ENCODE measurements around the gene DYNLL1.

DYNLL1 gene

DNA sequence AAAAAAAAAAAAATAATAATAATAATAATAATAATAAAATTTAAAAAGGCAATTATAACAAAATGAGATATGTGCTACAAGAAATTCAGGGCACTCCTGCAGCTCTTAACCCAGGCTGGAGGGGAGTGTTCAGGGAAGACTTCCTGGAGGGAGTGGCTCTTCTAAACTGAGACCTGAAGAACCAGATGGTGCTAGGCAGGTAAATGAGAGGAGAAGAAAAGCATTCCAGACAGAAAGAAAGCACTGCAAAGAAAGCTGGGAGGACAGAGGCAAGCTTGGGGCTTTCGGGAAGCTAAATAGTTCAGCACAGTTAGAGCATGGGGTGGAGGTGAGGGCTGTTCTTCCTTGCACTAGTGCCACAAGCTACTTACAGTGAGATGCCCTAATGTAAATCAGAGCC is 16.5 kb upstream of the DYNLL1 start:
- Histone ChIP-seq H3K36me3 (ENCODE audit: control insufficient read depth, low read length) (no peaks in the 10 kb centered on the region; the same call in 1 of the 2 replicates), H3K4me3 (ENCODE audit: low read length) (no peak overlapping the region), H3K4me1 (ENCODE audit: control insufficient read depth, low read length) (peaks cover 26% of the 10 kb centered on the region), H3K9me2 (replicated peaks; ENCODE audit: control insufficient read depth, low read length) (no peaks in the 10 kb centered on the region), H3K9me3 (ENCODE audit: control insufficient read depth, insufficient read depth, low read length) (no peaks in the 10 kb centered on the region), H3K4me2 (ENCODE audit: low read length) (no peak overlapping the region), H3K27ac (ENCODE audit: low read depth, low read length) (no peak overlapping the region), H3F3A (ENCODE audit: control insufficient read depth, insufficient read depth) (peaks cover 3% of the 10 kb centered on the region), H4K20me1 (ENCODE audit: control insufficient read depth, insufficient read depth, low read depth, low read length) (no peaks in the 10 kb centered on the region), H3K79me2 (ENCODE audit: control insufficient read depth, low read length) (peaks cover 12% of the 10 kb centered on the region), H3K27me3 (ENCODE audit: control insufficient read depth, low read length) (no peaks in the 10 kb centered on the region)
- no peak for TF ChIP-seq EZH2phosphoT487 (IDR thresholded peaks at IDR 0.05; ENCODE audit: borderline replicate concordance, low read length)
- TF ChIP-seq, protein P1, sequence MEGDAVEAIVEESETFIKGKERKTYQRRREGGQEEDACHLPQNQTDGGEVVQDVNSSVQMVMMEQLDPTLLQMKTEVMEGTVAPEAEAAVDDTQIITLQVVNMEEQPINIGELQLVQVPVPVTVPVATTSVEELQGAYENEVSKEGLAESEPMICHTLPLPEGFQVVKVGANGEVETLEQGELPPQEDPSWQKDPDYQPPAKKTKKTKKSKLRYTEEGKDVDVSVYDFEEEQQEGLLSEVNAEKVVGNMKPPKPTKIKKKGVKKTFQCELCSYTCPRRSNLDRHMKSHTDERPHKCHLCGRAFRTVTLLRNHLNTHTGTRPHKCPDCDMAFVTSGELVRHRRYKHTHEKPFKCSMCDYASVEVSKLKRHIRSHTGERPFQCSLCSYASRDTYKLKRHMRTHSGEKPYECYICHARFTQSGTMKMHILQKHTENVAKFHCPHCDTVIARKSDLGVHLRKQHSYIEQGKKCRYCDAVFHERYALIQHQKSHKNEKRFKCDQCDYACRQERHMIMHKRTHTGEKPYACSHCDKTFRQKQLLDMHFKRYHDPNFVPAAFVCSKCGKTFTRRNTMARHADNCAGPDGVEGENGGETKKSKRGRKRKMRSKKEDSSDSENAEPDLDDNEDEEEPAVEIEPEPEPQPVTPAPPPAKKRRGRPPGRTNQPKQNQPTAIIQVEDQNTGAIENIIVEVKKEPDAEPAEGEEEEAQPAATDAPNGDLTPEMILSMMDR (IDR thresholded peaks at IDR 0.05; ENCODE audit: low read depth, low read length, poor library complexity, severe bottlenecking) = no peak

DNA sequence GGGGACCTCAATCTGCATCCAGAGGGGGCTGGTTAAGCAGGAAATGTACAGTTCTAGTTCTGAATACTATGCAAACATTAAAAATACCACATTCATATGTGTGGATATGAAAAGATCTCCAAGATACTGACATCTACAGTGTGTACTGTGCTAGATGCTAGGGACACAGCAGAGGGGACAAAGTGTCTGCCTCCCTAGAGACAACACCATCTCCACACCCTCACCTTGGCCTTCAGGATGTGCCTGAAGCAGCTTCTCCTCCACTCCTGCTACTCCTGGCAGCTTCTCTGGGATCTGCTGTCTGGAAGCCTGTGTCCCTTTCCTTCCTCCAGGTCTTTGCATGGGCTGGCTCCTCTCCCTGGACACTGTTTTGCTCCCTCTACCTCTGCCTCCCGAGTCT is 15.7 kb upstream of the DYNLL1 start:
- peaks cover 6% of the 10 kb centered on the region for H3K79me2 ChIP-seq (ENCODE audit: control insufficient read depth, low read length)
- H3K36me3 ChIP-seq (ENCODE audit: control insufficient read depth, low read length) = no peaks in the 10 kb centered on the region; the same call in 1 of the 2 replicates
- H3K4me3 ChIP-seq (ENCODE audit: low read length) = no peak overlapping the region
- TF ChIP-seq, protein P1 (IDR thresholded peaks at IDR 0.05; ENCODE audit: low read depth, low read length, poor library complexity, severe bottlenecking) = no peak
- no peak for TF ChIP-seq EZH2phosphoT487 (IDR thresholded peaks at IDR 0.05; ENCODE audit: borderline replicate concordance, low read length)
- H3K9me3 ChIP-seq (ENCODE audit: control insufficient read depth, insufficient read depth, low read length) = no peaks in the 10 kb centered on the region
- H3K27ac ChIP-seq (ENCODE audit: low read depth, low read length) = no peak overlapping the region
- no peaks in the 10 kb centered on the region for H3K27me3 ChIP-seq (ENCODE audit: control insufficient read depth, low read length)
- peaks cover 3% of the 10 kb centered on the region for H3F3A ChIP-seq (ENCODE audit: control insufficient read depth, insufficient read depth)
- H3K4me2 ChIP-seq (ENCODE audit: low read length) = no peak overlapping the region
- H4K20me1 ChIP-seq (ENCODE audit: control insufficient read depth, insufficient read depth, low read depth, low read length) = no peaks in the 10 kb centered on the region
- H3K4me1 ChIP-seq (ENCODE audit: control insufficient read depth, low read length) = peaks cover 18% of the 10 kb centered on the region
- H3K9me2 ChIP-seq (replicated peaks; ENCODE audit: control insufficient read depth, low read length) = no peaks in the 10 kb centered on the region

DNA sequence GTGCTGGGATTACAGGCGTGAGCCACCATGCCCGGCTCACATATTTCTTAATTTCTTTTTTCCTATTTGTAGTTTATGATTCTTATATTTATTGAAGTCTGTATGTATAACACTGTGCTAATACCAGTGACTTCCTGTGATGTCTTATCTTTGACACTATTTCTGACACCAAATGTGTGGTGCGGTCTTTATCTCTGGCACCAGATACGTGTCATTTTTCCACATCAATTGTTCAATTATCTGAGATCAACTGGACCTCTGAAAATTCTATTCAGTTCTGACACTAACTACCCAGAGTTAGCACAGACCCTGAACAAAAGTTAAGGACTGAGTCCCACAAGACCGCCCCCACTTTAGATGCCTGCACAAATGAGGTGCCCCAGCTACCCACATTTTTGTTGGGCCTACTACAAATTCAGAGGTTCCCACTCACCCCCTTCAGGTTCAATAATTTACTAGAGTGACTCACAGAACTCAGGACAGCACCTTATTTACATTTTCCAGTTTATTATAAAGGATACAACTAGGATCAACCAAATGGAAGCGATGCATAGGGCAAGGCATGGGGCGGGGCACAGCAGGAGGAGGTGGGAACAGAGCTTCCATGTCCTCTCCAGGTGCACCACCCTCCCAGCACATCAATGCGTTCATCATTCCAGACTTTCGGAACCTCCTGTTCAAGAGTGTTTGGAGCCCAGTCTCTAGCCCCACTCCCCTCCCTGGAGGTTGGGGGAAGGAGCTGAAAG is 14.7 kb upstream of the DYNLL1 start:
- no peaks in the 10 kb centered on the region for H3K79me2 ChIP-seq (ENCODE audit: control insufficient read depth, low read length)
- no peaks in the 10 kb centered on the region for H4K20me1 ChIP-seq (ENCODE audit: control insufficient read depth, insufficient read depth, low read depth, low read length)
- H3K4me2 ChIP-seq (ENCODE audit: low read length) = no peak overlapping the region
- H3K9me2 ChIP-seq (replicated peaks; ENCODE audit: control insufficient read depth, low read length) = no peaks in the 10 kb centered on the region
- peaks cover 8% of the 10 kb centered on the region for H3F3A ChIP-seq (ENCODE audit: control insufficient read depth, insufficient read depth)
- no peak overlapping the region for H3K4me3 ChIP-seq (ENCODE audit: low read length)
- no peaks in the 10 kb centered on the region; the same call in 1 of the 2 replicates for H3K36me3 ChIP-seq (ENCODE audit: control insufficient read depth, low read length)
- no peaks in the 10 kb centered on the region for H3K9me3 ChIP-seq (ENCODE audit: control insufficient read depth, insufficient read depth, low read length)
- H3K4me1 ChIP-seq (ENCODE audit: control insufficient read depth, low read length) = peaks cover 19% of the 10 kb centered on the region
- H3K27ac ChIP-seq (ENCODE audit: low read depth, low read length) = no peak overlapping the region
- H3K27me3 ChIP-seq (ENCODE audit: control insufficient read depth, low read length) = no peaks in the 10 kb centered on the region
- no peak for TF ChIP-seq EZH2phosphoT487 (IDR thresholded peaks at IDR 0.05; ENCODE audit: borderline replicate concordance, low read length)
- TF ChIP-seq, protein P1 (IDR thresholded peaks at IDR 0.05; ENCODE audit: low read depth, low read length, poor library complexity, severe bottlenecking) = no peak

Data from DOHH2 (cell line).